NCI-H1048 (cell line): ENCODE measurements around the gene ELMOD2.

Experiments
- DNase-seq: peaks from one replicate; lab custom pipeline; 2025; lab: John Stamatoyannopoulos, UW

The ELMOD2 gene

DNA sequence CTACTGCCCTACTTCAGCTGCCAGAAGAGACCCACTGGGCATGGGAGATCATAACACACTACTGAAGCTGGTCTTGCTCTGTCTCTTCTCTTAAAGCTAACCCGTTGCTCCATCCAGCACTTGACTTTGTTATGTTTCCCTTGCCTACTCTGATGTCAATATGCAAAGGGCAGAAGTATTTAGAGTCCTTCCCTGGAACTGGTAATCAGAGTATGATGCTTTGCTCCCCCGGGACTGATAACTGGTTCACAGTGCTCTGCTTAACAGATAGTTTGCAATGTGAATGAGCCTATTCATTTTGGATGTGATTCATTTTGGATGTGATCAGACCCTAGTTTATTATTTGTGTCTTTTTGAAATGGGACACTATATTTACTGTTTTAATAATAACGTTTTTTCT lies 57.1 kb downstream of the ELMOD2 start:
- DNase-seq, result no peak

DNA sequence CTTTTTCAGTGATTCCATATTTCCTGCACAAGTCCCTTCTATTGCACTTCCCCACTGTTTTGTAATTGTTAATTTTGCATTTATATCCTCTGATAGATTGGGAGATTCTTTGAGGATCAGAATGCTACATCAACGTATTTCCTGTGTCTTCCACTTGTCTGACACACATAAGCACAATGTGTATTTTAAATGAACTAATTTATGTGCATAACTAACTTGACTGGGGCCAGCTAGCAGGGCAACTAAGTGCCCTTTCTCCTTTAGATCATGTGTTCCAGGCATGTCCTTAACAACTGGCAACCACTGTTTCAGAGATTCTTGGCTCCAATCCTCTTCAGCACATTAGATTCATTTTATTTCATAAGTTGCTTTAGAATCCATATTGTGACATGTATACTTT lies 60.5 kb downstream of the ELMOD2 start:
- DNase-seq, result no peak

DNA sequence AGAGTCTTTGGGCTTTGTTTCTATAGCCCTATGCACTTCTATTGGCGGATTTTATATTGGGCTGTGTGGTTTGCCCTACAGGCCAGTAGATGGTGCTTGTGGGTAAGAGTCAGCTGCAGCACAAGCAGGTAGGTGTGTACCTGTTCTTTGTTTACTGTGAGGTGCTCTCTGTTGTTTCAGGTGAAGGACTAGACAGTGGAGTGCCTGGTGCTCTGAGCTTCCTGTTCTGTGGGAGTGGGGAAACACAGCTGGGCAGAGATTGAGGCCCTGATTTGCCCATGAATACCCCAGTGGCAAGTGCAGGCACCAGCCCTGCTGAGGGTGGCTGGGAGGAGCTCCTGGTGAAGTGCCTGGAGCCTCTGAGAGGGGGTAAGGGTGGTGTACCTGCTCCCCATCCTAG lies 71.1 kb downstream of the ELMOD2 start:
- DNase-seq, result no peak

DNA sequence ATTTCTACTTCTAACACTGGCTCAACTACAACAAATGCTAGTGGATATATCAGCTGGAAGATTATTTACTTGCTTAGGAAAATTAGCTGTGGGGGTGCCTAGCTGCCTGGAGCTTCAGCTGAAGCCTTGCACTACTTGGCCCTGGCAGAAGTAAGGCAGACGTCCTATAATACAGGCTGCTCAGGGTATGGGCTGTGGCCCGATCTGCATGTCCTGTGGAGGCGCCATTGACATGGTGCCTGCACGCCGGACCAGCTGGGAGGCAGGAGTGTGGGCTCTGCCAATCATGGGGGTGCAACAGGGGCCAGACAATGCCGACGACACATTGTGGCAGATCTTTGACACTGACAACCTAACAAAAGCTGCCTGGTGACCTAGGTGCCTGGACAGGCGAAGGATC lies 76.4 kb downstream of the ELMOD2 start:
- DNase-seq, result no peak

DNA sequence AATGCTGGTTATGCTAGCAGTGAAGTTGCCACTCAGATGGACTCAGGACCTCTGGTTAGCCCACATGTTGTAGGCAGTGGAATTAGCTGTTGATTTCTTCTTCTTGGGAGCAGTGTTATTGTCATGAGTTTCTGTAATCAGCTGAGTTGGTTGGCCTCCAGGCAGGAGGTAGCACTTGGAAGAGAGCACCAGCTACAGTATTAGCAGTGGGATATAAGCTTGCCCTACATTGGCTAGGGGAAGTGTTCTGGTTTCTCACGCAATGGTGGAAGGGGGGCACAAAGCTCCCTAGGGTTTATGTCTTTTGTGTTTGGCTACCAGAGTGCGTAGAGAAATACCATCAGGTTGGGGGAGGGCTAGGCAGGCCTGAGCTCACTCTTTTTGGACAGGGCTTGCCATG lies 78.7 kb downstream of the ELMOD2 start:
- no peak for DNase-seq

DNA sequence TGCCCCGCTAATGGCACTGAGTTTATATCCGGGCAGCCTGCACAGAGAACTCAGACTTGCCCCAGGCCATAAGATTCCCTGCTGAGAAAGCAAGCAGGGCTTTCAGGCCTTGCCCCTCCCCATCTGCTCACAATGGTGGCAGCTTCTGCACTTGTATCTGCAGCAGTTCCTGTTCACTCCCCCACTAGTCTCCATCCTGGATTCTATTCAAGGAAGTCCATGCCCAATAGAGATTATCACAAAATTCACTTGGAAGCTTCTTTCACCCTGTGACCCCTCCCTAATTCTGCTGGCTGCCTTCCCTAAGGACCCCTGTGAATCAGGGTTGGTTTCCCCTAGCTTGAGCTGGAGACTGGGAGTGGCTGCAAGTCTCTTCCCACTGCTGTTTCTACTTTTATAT lies 79.3 kb downstream of the ELMOD2 start:
- DNase-seq, result no peak
